NOMO-1 (cell line): ENCODE results near the gene PPP2R1B.

ENCODE experiments used
- DNase-seq, 2 experiments: peaks; one replicate each; lab custom pipeline; 2025; ENCODE audit not compliant: unreplicated experiment in 2 of 2; lab: John Stamatoyannopoulos, UW

PPP2R1B gene

GRCh38 chr11:111756097-111756496 lies 10.1 kb downstream of the PPP2R1B start:
- DNase-seq = no peak

DNA sequence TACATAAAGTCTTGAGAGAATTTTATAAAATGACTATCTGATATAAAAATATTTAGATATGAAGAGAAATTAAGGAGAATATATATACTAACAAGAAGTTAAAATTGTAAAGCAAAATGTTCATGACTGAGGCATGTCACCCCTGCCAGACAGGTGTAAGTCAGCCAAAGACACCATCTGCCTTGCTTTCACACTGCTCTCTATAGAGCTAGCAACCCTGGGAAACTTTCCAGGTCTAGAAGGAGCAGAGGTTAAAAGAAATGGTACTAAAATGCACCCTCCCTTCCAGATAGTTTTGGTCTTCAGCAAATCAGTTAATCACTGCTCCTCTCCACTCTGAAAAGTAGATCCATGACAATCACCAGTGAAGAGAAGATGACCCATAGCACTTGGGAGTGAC lies 16.5 kb downstream of the PPP2R1B start:
- no peak for DNase-seq

GRCh38 chr11:111748035-111748804 lies 18.0 kb downstream of the PPP2R1B start:
- no peak for DNase-seq

- no peak for DNase-seq
Observed at GRCh38 chr11:111745719-111746504, 20.3 kb downstream of the PPP2R1B start.

GRCh38 chr11:111743700-111744099 lies 22.5 kb downstream of the PPP2R1B start:
- no peak for DNase-seq

DNA sequence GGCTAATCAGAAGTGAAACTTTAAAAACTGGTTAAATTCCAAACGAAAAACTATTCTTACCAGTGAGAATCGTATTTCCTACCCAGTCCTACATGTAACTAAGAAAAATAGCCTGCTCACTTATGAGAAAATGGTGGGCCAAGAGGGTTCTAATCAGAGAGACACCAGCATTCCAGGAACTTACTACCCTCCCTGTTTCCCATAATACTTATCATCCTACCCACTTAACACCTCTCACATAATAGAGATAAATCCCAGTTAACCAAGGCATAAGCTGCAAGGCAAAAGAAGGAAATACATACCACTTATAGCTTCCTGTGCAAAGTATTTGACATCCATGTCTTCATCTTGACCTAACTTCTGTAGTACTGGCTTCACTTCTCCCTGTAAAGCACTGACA lies 24.4 kb downstream of the PPP2R1B start:
- DNase-seq = no peak

GRCh38 chr11:111739299-111739698 lies 26.9 kb downstream of the PPP2R1B start:
- no peak for DNase-seq

GRCh38 chr11:111737444-111738210 lies 28.6 kb downstream of the PPP2R1B start:
- no peak for DNase-seq

DNA sequence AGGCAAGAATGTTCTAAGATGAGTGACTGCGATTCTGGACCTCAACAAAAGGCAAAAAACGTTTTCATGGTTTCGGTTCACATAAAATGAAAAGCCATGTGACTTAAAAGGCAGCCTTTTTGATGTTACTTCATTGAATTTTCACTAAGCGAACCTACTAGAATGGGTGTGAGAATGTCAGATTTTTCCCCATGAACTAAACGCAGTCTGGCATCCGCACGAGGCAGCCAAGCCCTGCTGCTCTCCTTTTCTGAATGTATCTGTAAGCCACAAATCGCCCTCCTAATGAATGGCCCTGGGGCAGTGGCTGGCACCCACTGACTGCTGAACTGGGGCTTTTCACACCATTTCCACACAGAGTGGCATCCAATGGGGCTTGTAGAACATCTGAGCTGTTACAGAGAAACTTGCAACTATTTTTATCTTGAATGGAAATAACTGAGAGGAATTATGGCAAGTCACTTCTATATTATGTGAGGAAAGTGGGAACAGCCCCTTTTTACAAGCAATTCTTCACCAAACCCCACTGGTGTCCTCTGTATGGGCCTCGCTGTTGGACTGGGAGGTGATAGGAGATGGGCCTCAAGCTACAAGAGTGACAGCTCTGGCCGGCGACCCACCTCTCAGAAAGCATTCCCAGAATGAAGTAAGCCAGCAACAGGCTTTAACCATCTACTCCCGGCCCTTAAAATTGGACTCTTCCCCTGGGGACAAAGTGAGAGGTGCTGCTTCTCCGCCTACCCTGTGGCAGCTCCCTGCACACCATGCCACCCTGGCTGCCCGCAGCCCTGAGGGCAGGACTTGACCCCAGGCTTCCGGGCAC lies 29.4 kb downstream of the PPP2R1B start:
- DNase-seq = no peak

GRCh38 chr11:111736181-111736590 lies 30.0 kb downstream of the PPP2R1B start:
- DNase-seq = no peak

- DNase-seq = no peak
Observed at GRCh38 chr11:111735262-111736116, 30.7 kb downstream of the PPP2R1B start.

DNA sequence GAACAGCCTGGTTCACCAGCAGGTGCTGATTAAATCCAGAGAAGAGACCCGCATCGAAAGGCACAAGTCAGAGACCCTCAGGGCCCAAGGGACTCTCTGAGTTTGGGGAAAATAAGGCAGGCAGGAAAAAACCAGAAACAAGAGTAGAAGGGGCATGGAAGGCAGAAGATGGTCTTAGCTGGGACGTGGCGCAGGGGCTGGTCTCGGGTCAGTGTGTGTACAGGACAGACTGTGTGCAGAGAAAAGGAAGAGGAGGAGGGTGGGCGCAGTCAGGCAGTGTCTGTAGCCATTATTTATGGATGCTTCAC lies 31.3 kb downstream of the PPP2R1B start:
- no peak for DNase-seq

- no peak for DNase-seq
Observed at GRCh38 chr11:111734101-111734953, 31.9 kb downstream of the PPP2R1B start.

- no peak for DNase-seq
Observed at GRCh38 chr11:111733611-111734088, 32.5 kb downstream of the PPP2R1B start.

DNA sequence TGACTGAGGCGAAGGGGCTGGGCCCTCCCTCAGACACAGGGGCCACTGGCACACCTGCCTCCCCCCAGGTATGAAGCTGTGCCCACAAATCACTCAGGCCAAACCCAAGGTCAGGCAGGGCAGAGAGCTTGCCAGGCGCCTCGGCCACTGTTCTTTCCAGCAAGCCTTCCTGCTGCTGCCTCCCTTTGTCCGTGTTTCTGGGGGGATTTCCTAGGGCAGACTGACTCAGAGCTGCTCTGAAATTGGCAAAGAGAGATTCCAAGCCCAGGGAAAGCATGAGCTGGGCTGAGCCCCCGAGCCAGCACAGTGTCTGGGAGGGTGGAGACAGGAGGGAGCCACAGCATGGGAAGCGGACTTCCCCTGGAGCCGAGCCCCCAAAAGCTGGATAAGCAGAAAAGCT lies 33.2 kb downstream of the PPP2R1B start:
- DNase-seq = no peak

DNA sequence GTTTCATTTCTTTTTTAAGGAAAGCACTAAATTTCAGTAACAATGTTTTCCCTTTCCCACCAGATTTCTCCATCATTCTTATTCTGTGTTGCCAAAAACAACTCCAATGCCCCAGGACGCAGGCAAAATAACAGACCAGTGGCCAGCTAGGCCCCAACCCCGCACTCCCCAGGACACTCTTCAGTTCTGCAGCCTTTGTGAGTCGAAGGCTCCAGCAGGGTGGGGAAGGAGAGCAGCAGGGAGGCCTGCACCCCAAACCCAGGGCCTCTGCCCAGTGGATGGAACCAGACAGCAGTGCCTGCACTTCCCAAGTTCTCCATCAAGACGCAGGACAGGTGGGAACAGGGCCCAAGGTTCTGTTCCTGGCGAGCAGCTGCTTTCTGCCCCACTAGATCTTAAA lies 34.4 kb downstream of the PPP2R1B start:
- DNase-seq = no peak

GRCh38 chr11:111730871-111731591 lies 35.2 kb downstream of the PPP2R1B start:
- DNase-seq = no peak

- no peak for DNase-seq
Observed at GRCh38 chr11:111729831-111730311, 36.3 kb downstream of the PPP2R1B start.
